Peyer's patch (tissue), 4 donors: ENCODE data around the gene PRKACG.

Experiments
- CTCF ChIP-seq, 6 experiments: fragments of 450-650 bp in 4 of 6; fragments of 200-600 bp in 2 of 6; sonication (generic) in 1 of 6; IDR thresholded peaks; one replicate each; pipeline ENCODE4 v1.5.1; 2017 to 2019; ENCODE audit warnings: antibody characterized with exemption in 6 of 6, mild to moderate bottlenecking in 3 of 6, moderate library complexity in 1 of 6
- POLR2A ChIP-seq, 2 donors: fragments of 450-650 bp; IDR thresholded peaks; one replicate each; pipeline ENCODE4 v1.5.1; 2017; ENCODE audit warnings: antibody characterized with exemption in 2 of 2, mild to moderate bottlenecking in 2 of 2, moderate library complexity in 2 of 2

- TF ChIP-seq CTCF (IDR thresholded peaks at IDR 0.05) (no peak), POLR2A (IDR thresholded peaks at IDR 0.05) (no peak)
Measured at GRCh38 chr9:68991457-68991856, 22.5 kb downstream of the PRKACG start.
